Urinary bladder (tissue), 4 donors: ENCODE measurements around the gene SLC35D1. TPM values are rescaled to one million over a fixed set of nuclear protein-coding genes. Genes with fewer than 3 reads are reported as not detected.
A peak's percentile ranks its signal among the peaks of the same experiment; 100 is the strongest.
"Not testable (repeated sequence)": the region's sequence is repeated elsewhere in the genome, so short reads cannot be mapped to it uniquely, and the experiment has no call there.

Experiments used
- DNase-seq: peaks from one replicate; pipeline ENCODE4 v3.0.0-alpha.2; 2015; ENCODE audit errors: extremely low spot score
- H3K27ac ChIP-seq: one replicate; pipeline ENCODE4 v1.5.1; 2013; ENCODE audit warnings: low read depth, mild to moderate bottlenecking, moderate library complexity
- H3K36me3 ChIP-seq: one replicate; pipeline ENCODE4 v1.6.1; 2013; ENCODE audit warnings: mild to moderate bottlenecking, moderate library complexity; ENCODE audit not compliant: insufficient read depth
- H3K4me1 ChIP-seq: one replicate; pipeline ENCODE4 v1.6.1; 2013; ENCODE audit warnings: mild to moderate bottlenecking, moderate library complexity; ENCODE audit not compliant: insufficient read depth
- H3K4me3 ChIP-seq: one replicate; pipeline ENCODE4 v1.5.1; 2013; ENCODE audit warnings: low read depth, low read length
- WGBS: extraction: QIAGEN DNeasy Blood & Tissue Kit; methylation state at CpG from one replicate; pipeline ENCODE4 v1.1.7; 2013; 5-methylcytosine and 5-hydroxymethylcytosine counted together
- polyA plus RNA-seq: library from polyadenylated mRNA; stranded (reverse); fragments of 200-250 nt; gene quantifications from one replicate; pipeline ENCODE4 v1.2.3, GENCODE V29; 2013
- total RNA-seq: library from RNA; depleted of rRNA; stranded (reverse); fragments of >200 nt; gene quantifications from one replicate; pipeline ENCODE4 v1.2.3, GENCODE V29; 2014
- donor health status: healthy with polysubstance abuse.
- donor health status: healthy.

SLC35D1 gene
- total and polyA plus RNA-seq, 2 donors = 6.0 to 20.3 TPM

- Histone ChIP-seq H3K36me3 (peaks cover 4% of the 10 kb centered on the region), H3K4me1 (no peaks in the 10 kb centered on the region), H3K27ac (no peak overlapping the region), H3K4me3 (no peak overlapping the region)
- no peak for DNase-seq
Observed at GRCh38 chr1:66998972-66999371, 55.0 kb downstream of the SLC35D1 start.

GRCh38 chr1:66996018-66996682 is 57.8 kb downstream of the SLC35D1 start:
- Histone ChIP-seq H3K36me3 (peaks cover 4% of the 10 kb centered on the region), H3K4me1 (no peaks in the 10 kb centered on the region), H3K4me3 (no peak overlapping the region), H3K27ac (no peak overlapping the region)
- DNase-seq = peak; percentile 21
- WGBS = 65% methylated on average over 7 of the region's 7 CpGs

- Histone ChIP-seq H3K27ac (no peak overlapping the region), H3K4me1 (no peaks in the 10 kb centered on the region), H3K4me3 (no peak overlapping the region), H3K36me3 (no peaks in the 10 kb centered on the region)
- no peak for DNase-seq
- 91% methylated on average over 3 of the region's 3 CpGs for WGBS
Observed at GRCh38 chr1:66993076-66993475, 60.9 kb downstream of the SLC35D1 start.

GRCh38 chr1:66985835-66986234 is 68.1 kb downstream of the SLC35D1 start:
- Histone ChIP-seq H3K4me3 (no peak overlapping the region), H3K4me1 (no peaks in the 10 kb centered on the region), H3K36me3 (no peaks in the 10 kb centered on the region), H3K27ac (no peak overlapping the region)
- DNase-seq = no peak
- 30% methylated on average over 1 of the region's 1 CpG for WGBS

DNA sequence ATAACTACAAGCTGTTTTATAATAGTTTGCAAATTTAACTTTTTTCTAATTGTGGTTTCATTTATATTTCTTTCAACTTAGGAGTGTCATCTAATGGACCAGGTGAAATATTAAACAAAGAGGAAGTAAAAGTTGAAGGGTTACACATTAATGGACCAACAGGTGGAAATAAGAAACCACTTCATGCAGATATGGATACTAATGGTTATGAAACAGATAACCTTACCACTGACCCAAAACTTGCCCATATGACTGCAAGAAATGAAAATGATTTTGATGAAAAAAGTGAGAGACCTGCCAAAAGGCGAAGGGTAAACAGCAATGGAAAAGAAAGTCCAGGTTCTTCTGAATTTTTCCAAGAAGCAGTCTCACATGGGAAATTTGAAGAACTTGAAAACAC is 69.5 kb downstream of the SLC35D1 start:
- no peak for DNase-seq
- Histone ChIP-seq H3K4me1 (no peaks in the 10 kb centered on the region), H3K27ac (peak overlapping the region; percentile 10), H3K4me3 (no peak overlapping the region), H3K36me3 (no peaks in the 10 kb centered on the region)
- WGBS = 100% methylated on average over 1 of the region's 1 CpG

DNA sequence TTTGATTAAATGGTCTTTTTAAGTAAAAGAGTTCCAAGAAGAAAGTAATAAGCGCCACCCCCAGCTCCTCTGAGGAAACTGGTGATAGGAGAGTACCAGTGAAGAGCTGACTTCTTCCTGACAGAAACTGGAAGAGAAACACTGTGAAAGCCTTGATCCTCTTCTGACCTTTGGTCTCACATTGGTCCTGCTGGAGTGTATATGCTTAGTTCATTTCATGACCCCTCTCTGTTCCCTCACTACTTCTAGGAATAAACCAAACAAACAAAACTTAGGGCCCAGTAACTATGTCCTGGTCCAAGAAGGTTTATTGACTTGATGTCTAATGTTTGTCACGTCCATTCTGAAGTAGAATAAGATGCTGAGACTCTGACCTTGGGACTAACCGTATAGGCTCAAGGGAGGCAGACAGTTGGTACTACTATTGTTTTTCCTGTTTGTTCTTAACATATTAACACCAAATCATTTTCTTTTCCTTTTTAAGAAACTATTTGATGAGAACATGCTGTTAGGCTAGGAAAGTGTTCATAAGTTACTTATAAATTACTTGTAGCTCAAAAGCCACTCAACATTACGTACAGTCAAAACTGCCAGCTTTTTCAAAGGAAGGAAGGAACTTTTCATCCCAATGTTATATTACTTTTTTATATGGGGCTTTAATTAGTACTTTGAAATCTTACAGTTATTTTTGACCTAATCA is 71.2 kb downstream of the SLC35D1 start:
- WGBS = 92% methylated on average over 4 of the region's 4 CpGs
- Histone ChIP-seq H3K27ac (no peak overlapping the region), H3K4me3 (no peak overlapping the region), H3K36me3 (no peaks in the 10 kb centered on the region), H3K4me1 (no peaks in the 10 kb centered on the region)
- no peak for DNase-seq

- Histone ChIP-seq H3K27ac (no peak overlapping the region), H3K36me3 (no peaks in the 10 kb centered on the region), H3K4me1 (no peaks in the 10 kb centered on the region), H3K4me3 (peak overlapping the region; percentile 10)
- DNase-seq = no peak
- WGBS = 37% methylated on average over 4 of the region's 4 CpGs
Observed at GRCh38 chr1:66981679-66982078, 72.3 kb downstream of the SLC35D1 start.

DNA sequence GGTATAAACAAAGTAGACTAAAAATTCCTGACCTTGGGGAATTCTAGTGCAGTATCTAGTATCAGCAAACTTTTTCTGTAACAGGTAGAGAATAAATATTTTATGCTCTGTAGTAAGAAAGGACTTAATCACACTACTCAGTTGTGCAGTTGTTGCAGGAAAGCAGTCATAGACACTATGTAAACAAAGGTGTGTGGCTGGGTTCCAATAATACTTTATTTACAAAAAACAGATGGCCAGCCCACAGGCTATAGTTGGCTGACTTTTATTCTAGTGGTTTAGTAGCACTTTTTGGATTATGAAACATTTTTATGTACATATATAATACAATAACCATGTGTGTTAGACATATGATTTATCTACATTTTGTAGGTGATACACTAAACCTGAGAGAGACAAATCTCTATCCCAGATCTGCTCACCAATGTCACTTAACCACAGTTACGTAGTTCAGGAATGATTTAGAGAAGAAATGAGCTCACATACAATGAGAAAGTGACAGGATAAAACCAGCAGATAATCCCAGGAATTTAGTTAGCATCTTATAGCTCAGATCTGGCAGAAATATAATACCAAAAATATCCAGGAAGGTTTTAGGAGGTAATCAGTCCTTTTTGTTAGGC is 73.1 kb downstream of the SLC35D1 start:
- DNase-seq = no peak

DNA sequence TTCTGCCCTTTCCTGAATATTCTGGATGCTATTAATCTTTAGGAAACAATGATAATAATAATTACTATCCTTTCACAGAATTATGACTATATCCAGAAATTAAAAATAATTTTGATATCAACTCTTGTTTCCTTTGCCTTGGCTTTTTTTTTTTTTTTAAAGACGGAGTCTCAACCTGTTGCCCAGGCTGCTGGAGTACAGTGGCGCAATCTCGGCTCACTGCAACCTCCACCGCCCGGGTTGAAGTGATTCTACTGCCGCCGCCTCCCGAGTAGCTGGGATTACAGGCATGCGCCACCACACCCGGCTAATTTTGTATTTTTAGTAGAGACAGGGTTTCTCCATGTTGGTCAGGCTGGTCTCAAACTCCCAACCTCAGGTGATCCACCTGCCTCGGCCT is 74.3 kb downstream of the SLC35D1 start:
- H3K4me3 ChIP-seq, DNase-seq, H3K27ac ChIP-seq, H3K36me3 ChIP-seq, H3K4me1 ChIP-seq: not testable (repeated sequence)
- 98% methylated on average over 11 of the region's 11 CpGs for WGBS

More for the DNA sequence above, 73.1 kb downstream of the SLC35D1 start:
- Histone ChIP-seq H3K36me3 (no peaks in the 10 kb centered on the region), H3K4me1 (no peaks in the 10 kb centered on the region), H3K27ac (no peak overlapping the region), H3K4me3 (no peak overlapping the region)
- 55% methylated on average over 1 of the region's 1 CpG for WGBS

- H3K36me3 ChIP-seq = no peaks in the 10 kb centered on the region
- no peak overlapping the region for H3K27ac ChIP-seq
- DNase-seq = no peak
- no peaks in the 10 kb centered on the region for H3K4me1 ChIP-seq
- H3K4me3 ChIP-seq = no peak overlapping the region
Observed at GRCh38 chr1:66978201-66978600, 75.7 kb downstream of the SLC35D1 start.

- 68% methylated on average over 3 of the region's 3 CpGs for WGBS
- DNase-seq = no peak
- peaks cover 5% of the 10 kb centered on the region for H3K36me3 ChIP-seq
- H3K4me1 ChIP-seq = no peaks in the 10 kb centered on the region
- H3K4me3 ChIP-seq = no peak overlapping the region
- no peak overlapping the region for H3K27ac ChIP-seq
Observed at GRCh38 chr1:66968574-66968973, 85.4 kb downstream of the SLC35D1 start.

GRCh38 chr1:66966188-66966873 is 87.6 kb downstream of the SLC35D1 start:
- not testable (repeated sequence) for DNase-seq, H3K27ac ChIP-seq, H3K4me3 ChIP-seq, H3K36me3 ChIP-seq, H3K4me1 ChIP-seq
- 93% methylated on average over 7 of the region's 7 CpGs for WGBS

- H3K27ac ChIP-seq = no peak overlapping the region
- 96% methylated on average over 3 of the region's 3 CpGs for WGBS
- no peak overlapping the region for H3K4me3 ChIP-seq
- peaks cover 6% of the 10 kb centered on the region for H3K36me3 ChIP-seq
- no peak for DNase-seq
- no peaks in the 10 kb centered on the region for H3K4me1 ChIP-seq
Observed at GRCh38 chr1:66957938-66958337, 96.0 kb downstream of the SLC35D1 start.

- H3K27ac ChIP-seq = no peak overlapping the region
- no peaks in the 10 kb centered on the region for H3K4me1 ChIP-seq
- WGBS = 89% methylated on average over 4 of the region's 4 CpGs
- peaks cover 5% of the 10 kb centered on the region for H3K36me3 ChIP-seq
- H3K4me3 ChIP-seq = no peak overlapping the region
- no peak for DNase-seq
Observed at GRCh38 chr1:66954208-66954607, 99.7 kb downstream of the SLC35D1 start.
